Tibial nerve (tissue), 4 donors: ENCODE data around the gene FAM13A. TPM values are rescaled to one million over a fixed set of nuclear protein-coding genes. Genes with fewer than 3 reads are reported as not detected.

Source experiments
- DNase-seq, 2 donors: peaks; one replicate each; pipeline ENCODE4 v3.0.0-alpha.2; 2019; ENCODE audit warnings: low spot score in 2 of 2
- H3K27ac ChIP-seq, 4 donors: fragments of 200-600 bp; sonication (generic) in 3 of 4; one replicate each; pipeline ENCODE4 v1.5.1; 2017 to 2019; ENCODE audit warnings: mild to moderate bottlenecking in 1 of 4
- H3K27me3 ChIP-seq, 2 donors: fragments of 200-600 bp; sonication (generic) in 1 of 2; one replicate each; pipeline versions ENCODE4 v1.5.1 to v1.6.0; 2017 to 2019
- H3K36me3 ChIP-seq, 3 donors: fragments of 200-600 bp; sonication (generic); one replicate each; pipeline ENCODE4 v1.5.1; 2018 to 2019
- H3K4me1 ChIP-seq, 4 donors: fragments of 200-600 bp; sonication (generic) in 3 of 4; one replicate each; pipeline ENCODE4 v1.5.1; 2017 to 2019
- H3K4me3 ChIP-seq, 4 donors: fragments of 200-600 bp; sonication (generic) in 3 of 4; one replicate each; pipeline ENCODE4 v1.5.1; 2017 to 2019; ENCODE audit warnings: mild to moderate bottlenecking in 1 of 4, moderate library complexity in 1 of 4
- H3K9me3 ChIP-seq, 4 donors: fragments of 200-600 bp; sonication (generic) in 3 of 4; one replicate each; pipeline ENCODE4 v1.5.1; 2017 to 2019
- CTCF ChIP-seq, 5 experiments: fragments of 200-600 bp in 3 of 5; fragments of 450-650 bp in 2 of 5; sonication (generic) in 3 of 5; IDR thresholded peaks; one replicate each; pipeline ENCODE4 v1.5.1; 2016 to 2019; ENCODE audit warnings: antibody characterized with exemption in 5 of 5, mild to moderate bottlenecking in 3 of 5, moderate library complexity in 2 of 5
- EP300 ChIP-seq, 2 donors: sonication (generic); formaldehyde crosslinking; IDR thresholded peaks; one replicate each; pipeline ENCODE4 v1.6.1; 2017; ENCODE audit warnings: antibody characterized with exemption in 2 of 2, mild to moderate bottlenecking in 1 of 2
- POLR2A ChIP-seq, 2 donors: fragments of 450-650 bp; IDR thresholded peaks; one replicate each; pipeline ENCODE4 v1.6.1; 2017; ENCODE audit warnings: antibody characterized with exemption in 2 of 2, mild to moderate bottlenecking in 2 of 2, moderate library complexity in 2 of 2
- WGBS, 2 donors: methylation state at CpG; one replicate each; pipeline ENCODE4 v1.1.5; 2018; 5-methylcytosine and 5-hydroxymethylcytosine counted together
- total RNA-seq, 4 donors: library from RNA; depleted of rRNA; stranded (reverse); fragments of >200 nt; gene quantifications; one replicate each; pipeline ENCODE4 v1.1.0, GENCODE V29; 2016

Gene FAM13A
- total RNA-seq, 4 donors from 2014 or later, result 48.8 to 77.6 (median 58.8) TPM

- DNase-seq, result no peak
- H3K27ac ChIP-seq, result no peak overlapping the region
- H3K27me3 ChIP-seq, result no peaks in the 10 kb centered on the region
- peaks cover 0 to 4% (median 0%) of the 10 kb centered on the region in 4 donors for H3K4me1 ChIP-seq
- H3K4me3 ChIP-seq, result no peak overlapping the region
- no peaks in the 10 kb centered on the region for H3K36me3 ChIP-seq
- no peak for TF ChIP-seq CTCF (IDR thresholded peaks at IDR 0.05)
- TF ChIP-seq POLR2A (IDR thresholded peaks at IDR 0.05), result no peak
- TF ChIP-seq EP300 (IDR thresholded peaks at IDR 0.05), result no peak
- peaks cover 0 to 6% (median 0%) of the 10 kb centered on the region in 4 donors for H3K9me3 ChIP-seq
These were observed 80.3 kb downstream of the FAM13A start for GRCh38 chr4:88976775-88977035.

GRCh38 chr4:88975958-88976774, 80.8 kb downstream of the FAM13A start:
- no peak overlapping the region for H3K27ac ChIP-seq
- peaks cover 0 to 6% (median 0%) of the 10 kb centered on the region in 4 donors for H3K9me3 ChIP-seq
- H3K27me3 ChIP-seq, result no peaks in the 10 kb centered on the region
- no peak overlapping the region for H3K4me3 ChIP-seq
- peaks cover 0 to 4% (median 0%) of the 10 kb centered on the region in 4 donors for H3K4me1 ChIP-seq
- TF ChIP-seq CTCF (IDR thresholded peaks at IDR 0.05), result no peak
- no peak for TF ChIP-seq POLR2A (IDR thresholded peaks at IDR 0.05)
- no peak for TF ChIP-seq EP300 (IDR thresholded peaks at IDR 0.05)
- 67 to 70% methylated on average over 6 of the region's 6 CpGs for WGBS, 2 donors
- H3K36me3 ChIP-seq, result no peaks in the 10 kb centered on the region
- DNase-seq, result no peak

GRCh38 chr4:88971536-88971935, 85.4 kb downstream of the FAM13A start:
- H3K9me3 ChIP-seq, result peaks cover 0 to 6% (median 0%) of the 10 kb centered on the region in 4 donors
- TF ChIP-seq CTCF (IDR thresholded peaks at IDR 0.05) (no peak), POLR2A (IDR thresholded peaks at IDR 0.05) (no peak), EP300 (IDR thresholded peaks at IDR 0.05) (no peak)
- 88 to 93% methylated on average over 1 of the region's 1 CpG for WGBS, 2 donors
- H3K36me3 ChIP-seq, result no peaks in the 10 kb centered on the region
- no peak for DNase-seq
- H3K4me1 ChIP-seq, result peaks cover 0 to 4% (median 0%) of the 10 kb centered on the region in 4 donors
- no peaks in the 10 kb centered on the region for H3K27me3 ChIP-seq
- H3K27ac ChIP-seq, result no peak overlapping the region
- no peak overlapping the region for H3K4me3 ChIP-seq

GRCh38 chr4:88969746-88970145, 87.2 kb downstream of the FAM13A start:
- H3K9me3 ChIP-seq, result peaks cover 0 to 6% (median 0%) of the 10 kb centered on the region in 4 donors
- no peaks in the 10 kb centered on the region for H3K27me3 ChIP-seq
- DNase-seq, result no peak
- H3K36me3 ChIP-seq, result no peaks in the 10 kb centered on the region
- no peak overlapping the region for H3K4me3 ChIP-seq
- H3K27ac ChIP-seq, result no peak overlapping the region
- 100% methylated on average over 1 of the region's 1 CpG for WGBS, 2 donors
- no peaks in the 10 kb centered on the region for H3K4me1 ChIP-seq
- TF ChIP-seq POLR2A (IDR thresholded peaks at IDR 0.05) (no peak), EP300 (IDR thresholded peaks at IDR 0.05) (no peak), CTCF (IDR thresholded peaks at IDR 0.05) (no peak)

- Histone ChIP-seq H3K4me3 (no peak overlapping the region), H3K4me1 (no peaks in the 10 kb centered on the region), H3K27ac (no peak overlapping the region), H3K36me3 (no peaks in the 10 kb centered on the region), H3K27me3 (no peaks in the 10 kb centered on the region), H3K9me3 (peaks cover 0 to 6% (median 0%) of the 10 kb centered on the region in 4 donors)
- no peak for TF ChIP-seq CTCF (IDR thresholded peaks at IDR 0.05)
- TF ChIP-seq EP300 (IDR thresholded peaks at IDR 0.05), result no peak
- no peak for TF ChIP-seq POLR2A (IDR thresholded peaks at IDR 0.05)
- no peak for DNase-seq
These were observed 87.7 kb downstream of the FAM13A start for GRCh38 chr4:88969271-88969670.
